Measurements from ENCODE around the gene HOXB6.
A peak's percentile ranks its signal among the peaks of the same experiment; 100 is the strongest.

HOXB6 gene

GRCh38 chr17:48596735-48597527 is 7.9 kb downstream of the HOXB6 start:
- FAIRE-seq, result no peak
- no peak for DNase-seq (ENCODE audit: insufficient read length, low spot score)

GRCh38 chr17:48596000-48596734 is 8.6 kb downstream of the HOXB6 start:
- DNase-seq (ENCODE audit: insufficient read length, low spot score), result no peak
- peak; percentile 83 for FAIRE-seq

- FAIRE-seq (no peak), DNase-seq (ENCODE audit: insufficient read length, low spot score) (no peak)
Measured at GRCh38 chr17:48595278-48595999, 9.3 kb downstream of the HOXB6 start.

GRCh38 chr17:48594538-48595277 is 10.1 kb downstream of the HOXB6 start:
- DNase-seq (ENCODE audit: insufficient read length, low spot score), result no peak
- FAIRE-seq, result no peak

GRCh38 chr17:48593840-48594537 is 10.8 kb downstream of the HOXB6 start:
- peak; percentile 86 for DNase-seq (ENCODE audit: insufficient read length, low spot score)
- peak; percentile 91 for FAIRE-seq

DNA sequence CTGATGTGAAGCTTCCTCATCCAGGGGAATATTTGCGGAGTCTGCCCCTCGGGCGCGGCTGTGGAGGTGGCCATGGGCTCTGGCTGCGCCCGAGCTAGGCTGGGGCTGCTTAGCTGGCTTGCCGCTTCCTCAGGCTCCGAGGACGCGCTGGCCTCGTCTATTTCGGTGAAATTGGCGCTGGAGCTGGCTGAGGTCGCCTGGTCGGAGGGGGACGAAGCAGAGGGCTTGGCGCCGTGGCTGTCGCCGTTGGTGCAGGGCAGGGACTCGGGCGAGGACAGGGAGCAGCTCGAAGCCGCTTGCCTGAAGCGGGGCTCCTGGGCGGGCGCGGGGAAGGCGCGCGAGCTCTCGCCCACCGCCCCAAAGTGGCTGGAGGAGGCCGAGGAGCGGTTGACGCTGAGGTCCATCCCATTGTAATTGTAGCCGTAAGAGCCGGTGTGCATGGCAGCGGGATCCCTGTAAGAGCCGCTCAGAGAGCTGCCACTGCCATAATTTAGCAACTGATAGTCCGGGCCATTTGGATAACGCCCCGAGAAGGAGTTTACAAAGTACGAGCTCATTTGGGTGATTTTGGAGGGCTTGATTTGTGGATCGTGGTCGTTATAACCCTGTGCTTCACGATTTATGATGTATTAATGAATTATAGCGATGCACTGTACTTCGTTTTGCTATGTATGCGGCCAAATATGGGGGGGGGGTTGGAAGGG is 11.5 kb downstream of the HOXB6 start, which contains the start of gene HOXB5:
TSS of gene HOXB5 (minus strand) at position 654 of the 704 bp plus-strand sequence. CDS start at position 557, 97 bp downstream.
- FAIRE-seq (peak; percentile 78), DNase-seq (ENCODE audit: insufficient read length, low spot score) (no peak)

GRCh38 chr17:48592577-48592976 is 12.2 kb downstream of the HOXB6 start:
- peak; percentile 87 for FAIRE-seq

DNA sequence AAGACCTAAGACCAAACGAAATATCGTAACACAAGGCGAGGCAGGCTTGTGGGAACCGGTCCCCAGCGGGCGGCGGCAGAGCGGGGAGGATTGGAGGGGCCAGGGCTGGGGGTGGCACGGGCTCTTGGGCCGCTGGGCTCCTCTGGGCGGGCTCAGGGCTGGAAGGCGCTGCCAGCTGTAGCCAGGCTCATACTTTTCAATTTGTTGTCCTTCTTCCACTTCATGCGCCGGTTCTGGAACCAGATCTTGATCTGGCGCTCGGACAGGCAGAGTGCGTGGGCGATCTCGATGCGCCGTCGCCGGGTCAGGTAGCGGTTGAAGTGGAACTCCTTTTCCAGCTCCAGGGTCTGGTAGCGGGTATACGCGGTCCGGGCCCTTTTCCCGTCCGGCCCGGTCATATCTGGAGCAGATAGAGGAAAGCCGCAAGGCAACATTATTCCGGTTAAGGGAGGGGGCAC is 12.7 kb downstream of the HOXB6 start:
- no peak for DNase-seq (ENCODE audit: insufficient read length, low spot score)
- no peak for FAIRE-seq

More at GRCh38 chr17:48592577-48592976, 12.2 kb downstream of the HOXB6 start:
- no peak for DNase-seq (ENCODE audit: insufficient read length, low spot score)

- FAIRE-seq (peak; percentile 4), DNase-seq (ENCODE audit: insufficient read length, low spot score) (no peak)
Measured at GRCh38 chr17:48591255-48592056, 13.3 kb downstream of the HOXB6 start.

GRCh38 chr17:48590607-48591161 is 14.1 kb downstream of the HOXB6 start:
- DNase-seq (ENCODE audit: insufficient read length, low spot score) (no peak), FAIRE-seq (no peak)

GRCh38 chr17:48589831-48590606 is 14.8 kb downstream of the HOXB6 start, which contains the start of gene HOXB3:
Gene HOXB3, minus strand, starts transcription at chr17:48590241. Its CDS starts 37,767 bp downstream, at chr17:48552474.
- FAIRE-seq, result peak; percentile 59
- no peak for DNase-seq (ENCODE audit: insufficient read length, low spot score)

- no peak for FAIRE-seq
- no peak for DNase-seq (ENCODE audit: insufficient read length, low spot score)
Measured at GRCh38 chr17:48589060-48589830, 15.5 kb downstream of the HOXB6 start.

- DNase-seq (ENCODE audit: insufficient read length, low spot score) (no peak), FAIRE-seq (no peak)
Measured at GRCh38 chr17:48588528-48588927, 16.3 kb downstream of the HOXB6 start.

DNA sequence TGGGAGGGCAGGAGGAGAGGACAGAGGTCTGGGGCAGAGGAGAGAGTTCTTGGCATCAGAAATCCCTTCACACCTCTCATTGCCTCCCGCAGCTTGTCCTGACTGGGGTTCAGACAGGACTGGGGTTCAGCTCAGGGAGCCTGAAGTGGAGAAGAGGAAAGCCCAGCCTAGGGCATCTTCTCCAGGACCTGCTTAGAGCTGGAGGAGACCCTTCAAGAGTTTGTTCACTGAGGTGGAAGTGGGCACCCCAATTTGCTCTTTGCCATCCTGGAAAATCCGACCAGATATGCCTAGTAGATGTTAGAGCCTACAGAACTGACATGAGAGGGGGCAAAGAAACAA is 16.7 kb downstream of the HOXB6 start:
- DNase-seq (ENCODE audit: insufficient read length, low spot score), result no peak
- no peak for FAIRE-seq

DNA sequence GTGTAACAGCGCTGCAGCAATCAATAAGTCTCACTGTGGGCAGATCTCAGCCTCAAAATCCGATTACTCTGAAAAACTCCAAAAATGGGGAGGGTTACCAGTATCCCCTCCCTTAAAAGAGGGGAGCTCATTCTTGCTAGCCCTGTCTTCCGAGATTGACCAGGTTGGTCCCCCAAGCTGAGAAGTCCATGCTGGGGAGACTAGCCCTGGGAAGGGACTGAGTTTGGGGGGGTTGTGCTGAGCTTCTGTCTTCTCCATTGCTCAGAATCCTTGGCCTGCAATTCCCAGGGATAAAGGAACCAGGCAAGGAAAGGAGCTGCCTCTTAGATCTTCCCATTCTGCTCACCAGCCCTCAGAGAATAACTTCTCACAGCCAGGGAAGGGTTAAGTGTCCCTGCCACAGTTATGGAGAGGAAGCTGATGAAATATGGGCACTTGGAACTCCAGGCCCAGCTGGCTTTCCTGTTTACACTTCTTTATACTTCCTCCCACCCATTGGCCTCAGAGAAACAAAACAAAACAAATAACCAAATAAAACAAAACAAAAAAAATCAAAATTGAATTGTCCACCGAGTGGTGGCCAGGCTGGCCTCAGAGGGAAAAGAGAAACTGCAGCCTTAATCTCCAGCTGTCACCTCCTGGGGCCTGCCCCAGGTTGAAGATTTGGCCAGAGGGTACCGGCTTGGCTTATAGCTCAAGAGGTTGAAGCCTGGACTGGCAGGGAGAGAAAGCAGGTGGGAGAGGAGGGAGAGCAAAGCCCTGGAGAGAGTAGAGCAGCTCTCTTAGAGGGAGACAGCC is 17.3 kb downstream of the HOXB6 start:
- DNase-seq (ENCODE audit: insufficient read length, low spot score), result no peak
- FAIRE-seq, result no peak

Measured in GM19239 (cell line).